Gastrocnemius medialis (tissue), 4 donors: Measurements from ENCODE around the gene CCL4. TPM values are rescaled to one million over a fixed set of nuclear protein-coding genes. Genes with fewer than 3 reads are reported as not detected.
A peak's percentile ranks its signal among the peaks of the same experiment; 100 is the strongest.

Source experiments
- ATAC-seq, 2 donors: fragments of 150-250 bp; one replicate each; pipeline ENCODE4 v1.9.1; 2016
- DNase-seq, 2 donors: peaks; one replicate each; pipeline ENCODE4 v3.0.0-alpha.2; 2019
- H3K27ac ChIP-seq, 4 donors: fragments of 200-600 bp; sonication (generic); 1 replicate in 1 of 4; 2 replicates in 3 of 4; pipeline ENCODE4 v1.5.1; 2016 to 2018; ENCODE audit warnings: mild to moderate bottlenecking in 2 of 4, moderate library complexity in 1 of 4
- H3K27me3 ChIP-seq, 3 donors: fragments of 200-600 bp; sonication (generic) in 2 of 3; 1 replicate in 1 of 3; 2 replicates in 2 of 3; pipeline versions ENCODE4 v1.5.1 to v1.6.0; 2016 to 2019; ENCODE audit warnings: mild to moderate bottlenecking in 1 of 3, moderate library complexity in 1 of 3
- H3K36me3 ChIP-seq, 2 donors: fragments of 200-600 bp; sonication (generic) in 1 of 2; one replicate each; pipeline ENCODE4 v1.5.1; 2017 to 2018
- H3K4me1 ChIP-seq, 2 donors: fragments of 200-600 bp; sonication (generic) in 1 of 2; one replicate each; pipeline ENCODE4 v1.5.1; 2016 to 2017; ENCODE audit warnings: mild to moderate bottlenecking in 2 of 2
- H3K4me3 ChIP-seq, 4 donors: fragments of 200-600 bp; sonication (generic) in 3 of 4; 1 replicate in 1 of 4; 2 replicates in 3 of 4; pipeline ENCODE4 v1.5.1; 2016 to 2019; ENCODE audit warnings: mild to moderate bottlenecking in 2 of 4
- H3K9me3 ChIP-seq, 3 donors: fragments of 200-600 bp; sonication (generic) in 2 of 3; 1 replicate in 1 of 3; 2 replicates in 2 of 3; pipeline ENCODE4 v1.5.1; 2016 to 2019
- CTCF ChIP-seq, 5 experiments: fragments of 450-650 bp in 3 of 5; fragments of 200-600 bp in 2 of 5; sonication (generic) in 2 of 5; IDR thresholded peaks in 4 of 5; conservative IDR thresholded peaks in 1 of 5; 1 replicate in 4 of 5; 2 replicates in 1 of 5; pipeline ENCODE4 v1.5.1; 2016 to 2019; ENCODE audit warnings: antibody characterized with exemption in 5 of 5, mild to moderate bottlenecking in 3 of 5, moderate library complexity in 3 of 5
- POLR2A ChIP-seq, 2 donors: fragments of 450-650 bp; IDR thresholded peaks; one replicate each; pipeline ENCODE4 v1.6.1; 2017; ENCODE audit warnings: antibody characterized with exemption in 2 of 2, mild to moderate bottlenecking in 2 of 2, moderate library complexity in 2 of 2
- in situ Hi-C, 4 donors: fragments of 200-750 bp; cut with MboI; loops; one replicate each; pipeline versions ENCODE4 v1.15.0 to v1.8.0; 2017; ENCODE audit warnings: low sequenced_read_pairs in 4 of 4
- intact Hi-C: fragments of 100-400 bp; cut with DNase I; formaldehyde crosslinking; loops from one replicate; pipeline ENCODE4 v1.15.1; 2023; ENCODE audit warnings: low total_unique reads
- total RNA-seq, 4 donors: library from RNA; depleted of rRNA; stranded (reverse); fragments of >200 nt; gene quantifications; one replicate each; pipeline versions ENCODE4 v1.1.0 to v1.2.3, GENCODE V29; 2016

CCL4 gene
- total RNA-seq, 4 donors from 2014 or later: 0.42 to 0.49 TPM; not detected in 2

GRCh38 chr17:36069136-36069535 is 34.5 kb upstream of the CCL4 start:
- no peak for TF ChIP-seq POLR2A (IDR thresholded peaks at IDR 0.05)
- no peak for TF ChIP-seq CTCF (IDR thresholded peaks at IDR 0.05 in 4 of 5, conservative IDR thresholded peaks at IDR 0.05 in 1 of 5)
- Histone ChIP-seq H3K27me3 (no peaks in the 10 kb centered on the region), H3K4me3 (no peak overlapping the region), H3K36me3 (no peaks in the 10 kb centered on the region), H3K4me1 (no peaks in the 10 kb centered on the region), H3K27ac (no peak overlapping the region), H3K9me3 (no peaks in the 10 kb centered on the region)
- in situ Hi-C loops: no loop called here
- no peak for DNase-seq
- no peak for ATAC-seq
- intact Hi-C loops: no loop called here

GRCh38 chr17:36070427-36070826 is 33.2 kb upstream of the CCL4 start:
- Histone ChIP-seq H3K9me3 (no peaks in the 10 kb centered on the region), H3K4me1 (no peaks in the 10 kb centered on the region), H3K4me3 (no peak overlapping the region), H3K27ac (no peak overlapping the region), H3K27me3 (no peaks in the 10 kb centered on the region), H3K36me3 (no peaks in the 10 kb centered on the region)
- ATAC-seq: no peak
- no peak for DNase-seq
- in situ Hi-C loops: no loop called here
- no peak for TF ChIP-seq POLR2A (IDR thresholded peaks at IDR 0.05)
- TF ChIP-seq CTCF (IDR thresholded peaks at IDR 0.05 in 4 of 5, conservative IDR thresholded peaks at IDR 0.05 in 1 of 5): no peak
- intact Hi-C loops: loop anchor here (5.0 kb wide), 1 partner anchor 98 kb away; no protein-coding TSS in a partner anchor

GRCh38 chr17:36071751-36072150 is 31.9 kb upstream of the CCL4 start:
- no peak overlapping the region for H3K4me3 ChIP-seq
- H3K27ac ChIP-seq: no peak overlapping the region
- intact Hi-C loops: loop anchor here (5.0 kb wide), 1 partner anchor 99 kb away; no protein-coding TSS in a partner anchor
- ATAC-seq: no peak
- no peak for DNase-seq
- TF ChIP-seq POLR2A (IDR thresholded peaks at IDR 0.05): no peak
- TF ChIP-seq CTCF (IDR thresholded peaks at IDR 0.05 in 4 of 5, conservative IDR thresholded peaks at IDR 0.05 in 1 of 5): no peak
- H3K27me3 ChIP-seq: no peaks in the 10 kb centered on the region
- H3K4me1 ChIP-seq: no peaks in the 10 kb centered on the region
- no peaks in the 10 kb centered on the region for H3K9me3 ChIP-seq
- in situ Hi-C loops: no loop called here
- H3K36me3 ChIP-seq: no peaks in the 10 kb centered on the region

GRCh38 chr17:36072431-36073121 is 31.1 kb upstream of the CCL4 start:
- intact Hi-C loops: loop anchor here (5.0 kb wide), 1 partner anchor 100 kb away; no protein-coding TSS in a partner anchor
- no peak overlapping the region for H3K4me3 ChIP-seq
- DNase-seq: no peak
- no peaks in the 10 kb centered on the region for H3K9me3 ChIP-seq
- H3K27me3 ChIP-seq: no peaks in the 10 kb centered on the region
- H3K36me3 ChIP-seq: no peaks in the 10 kb centered on the region
- in situ Hi-C loops: no loop called here
- TF ChIP-seq POLR2A (IDR thresholded peaks at IDR 0.05) (no peak), CTCF (IDR thresholded peaks at IDR 0.05 in 4 of 5, conservative IDR thresholded peaks at IDR 0.05 in 1 of 5) (peak in 3 of 5 experiments; percentile 34 to 57 (median 45))
- no peaks in the 10 kb centered on the region for H3K4me1 ChIP-seq
- ATAC-seq: no peak
- H3K27ac ChIP-seq: no peak overlapping the region
